C4-2B (cell line): Measurements from ENCODE around the gene SIK2.

Experiments
- H3K27ac ChIP-seq: fragments of 450-650 bp; 2 replicates; pipeline ENCODE4 v1.5.1; 2017
- ZFX ChIP-seq: fragments of 450-650 bp; IDR thresholded peaks from 2 replicates; pipeline ENCODE4 v1.6.1; 2017
- TF ChIP-seq, protein P1 (sequence below): fragments of 450-650 bp; conservative IDR thresholded peaks from 2 replicates; pipeline ENCODE4 v1.5.1; 2017; ENCODE audit warnings: mild to moderate bottlenecking

SIK2 gene

GRCh38 chr11:111675891-111676290 is 73.6 kb downstream of the SIK2 start:
- no peak overlapping the region for H3K27ac ChIP-seq
- TF ChIP-seq ZFX, result no peak
- TF ChIP-seq, protein P1, sequence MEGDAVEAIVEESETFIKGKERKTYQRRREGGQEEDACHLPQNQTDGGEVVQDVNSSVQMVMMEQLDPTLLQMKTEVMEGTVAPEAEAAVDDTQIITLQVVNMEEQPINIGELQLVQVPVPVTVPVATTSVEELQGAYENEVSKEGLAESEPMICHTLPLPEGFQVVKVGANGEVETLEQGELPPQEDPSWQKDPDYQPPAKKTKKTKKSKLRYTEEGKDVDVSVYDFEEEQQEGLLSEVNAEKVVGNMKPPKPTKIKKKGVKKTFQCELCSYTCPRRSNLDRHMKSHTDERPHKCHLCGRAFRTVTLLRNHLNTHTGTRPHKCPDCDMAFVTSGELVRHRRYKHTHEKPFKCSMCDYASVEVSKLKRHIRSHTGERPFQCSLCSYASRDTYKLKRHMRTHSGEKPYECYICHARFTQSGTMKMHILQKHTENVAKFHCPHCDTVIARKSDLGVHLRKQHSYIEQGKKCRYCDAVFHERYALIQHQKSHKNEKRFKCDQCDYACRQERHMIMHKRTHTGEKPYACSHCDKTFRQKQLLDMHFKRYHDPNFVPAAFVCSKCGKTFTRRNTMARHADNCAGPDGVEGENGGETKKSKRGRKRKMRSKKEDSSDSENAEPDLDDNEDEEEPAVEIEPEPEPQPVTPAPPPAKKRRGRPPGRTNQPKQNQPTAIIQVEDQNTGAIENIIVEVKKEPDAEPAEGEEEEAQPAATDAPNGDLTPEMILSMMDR, result no peak

DNA sequence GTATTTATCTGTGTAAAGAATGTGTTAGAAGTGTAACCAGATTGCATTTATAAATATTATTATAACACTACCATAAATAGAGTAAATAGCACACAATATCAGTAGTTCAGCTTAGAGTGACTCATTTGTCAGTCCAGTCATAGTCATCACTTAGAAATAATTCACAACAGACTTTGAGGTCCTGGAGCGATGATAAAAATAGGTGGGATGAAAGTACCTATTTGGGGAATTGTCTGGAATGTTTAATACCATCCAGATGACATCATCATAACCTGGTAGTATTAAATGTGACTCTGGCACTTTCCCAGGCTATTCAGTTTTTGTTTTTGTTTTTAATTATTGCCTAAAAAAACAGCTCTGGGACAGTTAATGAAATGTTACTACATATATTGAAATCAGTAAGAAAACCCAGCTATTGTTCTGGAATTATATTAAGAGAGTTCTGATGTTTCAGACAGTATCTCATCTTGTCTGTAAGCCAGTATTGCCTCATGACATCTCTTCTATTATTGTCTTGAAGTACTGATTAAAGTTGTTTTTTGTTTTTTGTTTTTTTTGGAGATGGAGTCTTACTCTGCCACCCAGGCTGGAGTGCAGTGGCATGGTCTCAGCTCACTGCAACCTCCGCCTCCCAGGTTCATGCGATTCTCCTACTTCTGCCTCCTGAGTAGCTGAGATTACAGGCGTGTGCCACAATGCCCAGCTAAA is 74.8 kb downstream of the SIK2 start:
- no peak overlapping the region for H3K27ac ChIP-seq
- TF ChIP-seq ZFX, result no peak
- TF ChIP-seq, protein P1, result no peak

DNA sequence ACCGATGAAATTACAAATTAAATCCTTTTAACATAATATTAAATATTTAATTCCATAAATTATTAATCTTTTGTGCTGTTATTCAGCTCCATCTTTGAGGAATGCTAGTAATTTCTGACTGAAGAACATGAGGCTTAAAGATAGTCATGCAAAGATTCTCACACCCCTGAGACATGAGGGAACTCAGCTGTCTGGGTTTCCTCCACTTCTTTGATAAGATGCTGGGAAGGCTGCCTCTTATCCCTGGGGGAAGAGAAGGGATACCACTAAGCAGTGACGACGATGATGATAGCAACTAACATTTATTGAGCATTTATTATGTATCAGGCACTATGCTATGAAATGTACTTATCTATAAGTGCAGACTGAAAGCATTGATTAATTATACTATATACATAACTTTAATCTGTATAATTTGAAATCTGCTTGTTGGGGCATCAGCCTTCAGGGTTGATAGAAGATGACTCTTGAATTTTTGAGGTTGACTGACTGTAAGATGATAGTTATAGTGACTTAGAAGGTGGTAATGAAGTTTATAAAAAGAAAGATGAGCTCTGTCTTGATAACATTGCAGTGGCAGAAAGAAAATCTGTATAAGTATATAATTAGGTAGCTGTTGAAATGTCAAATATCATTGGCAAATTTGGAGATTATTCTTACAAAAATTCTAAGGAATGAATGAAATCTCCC is 78.4 kb downstream of the SIK2 start:
- no peak overlapping the region for H3K27ac ChIP-seq
- TF ChIP-seq, protein P1, result no peak
- no peak for TF ChIP-seq ZFX

DNA sequence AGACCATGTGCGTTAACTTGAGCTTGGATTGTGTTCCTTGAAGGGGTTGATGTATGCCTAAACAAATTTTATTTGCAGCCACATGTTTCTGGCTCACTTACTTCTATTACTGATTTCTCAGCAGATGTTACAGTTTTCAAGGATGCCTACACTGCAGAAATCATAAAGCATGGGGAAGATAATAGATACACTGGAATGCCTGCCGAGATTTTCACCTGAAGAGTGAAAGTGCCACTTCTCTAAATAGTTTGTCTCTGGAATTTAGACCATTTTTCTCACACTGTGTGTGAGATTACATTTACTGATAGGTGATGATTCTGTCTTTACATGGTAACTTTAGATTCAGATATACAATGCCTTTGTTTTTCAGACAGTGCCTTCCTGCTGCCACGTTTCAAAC is 81.6 kb downstream of the SIK2 start:
- no peak overlapping the region for H3K27ac ChIP-seq
- TF ChIP-seq ZFX, result no peak
- TF ChIP-seq, protein P1, result no peak

DNA sequence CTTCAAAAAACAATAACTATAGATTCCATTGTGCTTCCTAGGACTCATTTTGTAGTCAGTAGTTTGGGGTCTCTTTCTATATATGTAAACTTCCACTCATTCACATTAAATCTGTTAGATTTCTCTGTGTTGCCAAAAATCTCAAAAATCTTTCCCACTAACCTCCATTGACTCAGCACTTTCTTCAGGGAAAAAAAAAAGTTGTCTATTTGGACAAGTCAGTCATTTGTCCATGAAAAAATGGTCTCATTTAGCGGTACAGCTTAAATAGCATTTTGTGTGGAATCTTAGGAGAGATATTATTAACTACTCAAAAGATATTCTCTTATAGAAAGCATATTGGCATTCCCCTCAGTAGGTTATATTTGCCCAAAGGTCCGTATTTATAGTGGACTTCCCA is 82.0 kb downstream of the SIK2 start:
- TF ChIP-seq, protein P1, result no peak
- TF ChIP-seq ZFX, result no peak
- H3K27ac ChIP-seq, result no peak overlapping the region

DNA sequence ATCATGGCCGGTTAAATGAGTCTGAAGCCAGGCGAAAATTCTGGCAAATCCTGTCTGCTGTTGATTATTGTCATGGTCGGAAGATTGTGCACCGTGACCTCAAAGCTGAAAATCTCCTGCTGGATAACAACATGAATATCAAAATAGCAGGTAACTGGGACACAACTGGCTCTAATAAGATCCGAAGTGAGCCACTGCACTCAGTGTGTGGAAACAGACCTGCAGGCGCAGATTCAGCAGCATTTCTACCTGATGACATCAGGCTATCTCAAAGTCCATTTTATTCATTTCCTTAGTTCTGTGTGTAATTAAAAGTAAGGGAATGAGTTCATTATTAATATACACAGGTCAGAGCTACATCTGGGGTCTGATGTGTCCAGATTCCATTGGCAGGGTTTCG is 85.8 kb downstream of the SIK2 start:
- H3K27ac ChIP-seq, result no peak overlapping the region
- no peak for TF ChIP-seq ZFX
- TF ChIP-seq, protein P1, result no peak

GRCh38 chr11:111691176-111691575 is 88.9 kb downstream of the SIK2 start:
- TF ChIP-seq, protein P1, result no peak
- no peak for TF ChIP-seq ZFX

More at GRCh38 chr11:111691176-111691575, 88.9 kb downstream of the SIK2 start:
- H3K27ac ChIP-seq, result no peak overlapping the region
